ENCODE data around the gene YAP1.

The YAP1 gene

DNA sequence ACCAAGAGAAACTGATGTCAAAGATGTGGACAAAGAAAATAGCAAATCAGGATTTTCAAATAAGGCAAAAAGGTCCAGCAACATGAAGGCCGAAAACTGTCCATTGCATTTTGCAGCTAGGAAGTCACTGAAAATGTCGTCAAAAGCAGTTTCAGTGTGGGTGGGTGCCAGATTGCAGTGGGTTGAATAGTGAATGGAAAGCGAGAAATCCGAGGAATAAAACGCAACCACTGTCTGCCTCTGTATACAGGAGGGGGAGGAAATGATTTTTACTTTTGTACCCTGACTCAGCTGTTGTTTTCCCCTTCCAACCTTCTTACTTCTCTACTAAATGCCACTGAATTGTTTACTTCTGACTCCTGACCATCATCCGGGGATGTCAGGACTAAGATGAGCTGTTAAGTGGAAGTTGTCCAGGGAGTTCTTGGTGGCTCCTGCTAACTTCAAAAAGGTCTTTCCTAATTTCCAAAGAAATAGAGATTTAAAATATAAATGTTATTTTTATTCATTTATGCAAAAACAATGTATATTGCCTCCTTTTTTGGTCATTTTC lies 142.2 kb downstream of the YAP1 start:
- no peak overlapping the region for H3K18ac ChIP-seq (ENCODE audit: low read length)
- no CpG with 5 or more reads among the region's 6 CpGs for WGBS, 2 donors (ENCODE audit: extremely low coverage in 2 of 2, insufficient read length in 2 of 2, insufficient replicate concordance in 1 of 2)
- H3K14ac ChIP-seq (ENCODE audit: low read length), result no peak overlapping the region
- no peak overlapping the region for H2BK15ac ChIP-seq (ENCODE audit: low read length)
- H2BK12ac ChIP-seq (ENCODE audit: low read length), result no peak overlapping the region
- H3K27ac ChIP-seq (replicated peaks; ENCODE audit: low read length), result no peak overlapping the region
- no peak overlapping the region for H2AFZ ChIP-seq (ENCODE audit: low read length)
- H3K23ac ChIP-seq (ENCODE audit: low read depth, low read length, poor library complexity), result no peak overlapping the region
- H3K4me3 ChIP-seq (ENCODE audit: low read length in 2 of 2), result no peak overlapping the region
- no peaks in the 10 kb centered on the region for H3K36me3 ChIP-seq (replicated peaks in 1 of 2; ENCODE audit: control insufficient read depth in 2 of 2, insufficient read depth in 2 of 2, low read length in 2 of 2)
- H3K9ac ChIP-seq (ENCODE audit: low read depth, low read length, poor library complexity), result no peak overlapping the region
- peaks cover 0 to 2% of the 10 kb centered on the region in 2 donors for H3K4me1 ChIP-seq (ENCODE audit: control insufficient read depth in 2 of 2, insufficient read depth in 1 of 2, low read depth in 1 of 2, low read length in 2 of 2)
- no peak overlapping the region for H2AK5ac ChIP-seq (ENCODE audit: low read depth, low read length)
- no peak overlapping the region for H3K4ac ChIP-seq (ENCODE audit: low read length)
- H3K4me2 ChIP-seq (ENCODE audit: insufficient read depth, low read length, poor library complexity, severe bottlenecking), result no peak overlapping the region
- no peak overlapping the region for H2BK5ac ChIP-seq (ENCODE audit: low read length)
- H3K79me1 ChIP-seq (ENCODE audit: low read depth, low read length), result no peaks in the 10 kb centered on the region
- no peaks in the 10 kb centered on the region for H3K27me3 ChIP-seq (ENCODE audit: control insufficient read depth in 3 of 3, insufficient read depth in 3 of 3, low read depth in 1 of 3, low read length in 3 of 3)
- no peak overlapping the region for H4K8ac ChIP-seq (ENCODE audit: low read depth, low read length)
- no peak overlapping the region for H4K91ac ChIP-seq (ENCODE audit: low read depth, low read length, poor library complexity)
- DNase-seq (ENCODE audit: low spot score), result no peak
- no peaks in the 10 kb centered on the region for H3K9me3 ChIP-seq (replicated peaks in 1 of 2; ENCODE audit: control insufficient read depth in 2 of 2, insufficient read depth in 1 of 2, low read depth in 1 of 2, low read length in 2 of 2)
- no peak overlapping the region for H2BK120ac ChIP-seq (ENCODE audit: low read depth, low read length)

DNA sequence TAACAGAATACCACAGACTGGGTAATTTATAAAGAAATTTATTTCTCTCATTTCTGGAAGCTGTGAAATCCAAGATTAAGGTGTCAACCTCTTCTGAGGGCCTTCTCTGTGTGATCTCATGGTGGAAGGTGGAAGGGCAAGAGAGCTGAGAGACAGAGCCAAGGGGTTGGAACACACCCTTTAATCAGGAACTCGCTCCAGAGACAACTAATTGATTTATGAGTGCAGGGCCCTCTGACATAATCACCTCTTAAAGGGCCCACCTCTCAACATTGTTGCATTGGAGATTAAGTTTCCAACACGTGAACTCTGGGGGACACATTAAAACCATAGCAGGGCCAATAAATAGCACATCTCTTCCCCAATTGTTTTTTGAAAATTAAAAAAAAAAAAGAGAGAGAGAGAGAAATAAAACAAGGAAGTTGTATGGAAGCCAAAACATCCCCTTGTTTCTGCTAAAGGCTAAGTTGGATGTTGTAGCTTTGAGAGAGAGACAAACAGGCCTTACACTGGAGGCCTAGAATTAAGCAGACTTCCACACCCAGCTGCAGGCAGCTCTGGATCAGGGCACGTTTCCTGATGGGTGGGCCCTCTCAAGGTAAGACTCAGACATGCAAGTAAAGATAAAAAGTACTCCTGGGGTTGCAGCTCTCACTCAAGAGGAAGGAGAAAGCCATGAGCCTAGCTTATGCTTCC lies 142.9 kb downstream of the YAP1 start:
- Histone ChIP-seq H3K4me2 (ENCODE audit: insufficient read depth, low read length, poor library complexity, severe bottlenecking) (no peak overlapping the region), H3K79me1 (ENCODE audit: low read depth, low read length) (no peaks in the 10 kb centered on the region), H2BK120ac (ENCODE audit: low read depth, low read length) (no peak overlapping the region), H2BK5ac (ENCODE audit: low read length) (no peak overlapping the region), H3K9me3 (replicated peaks in 1 of 2; ENCODE audit: control insufficient read depth in 2 of 2, insufficient read depth in 1 of 2, low read depth in 1 of 2, low read length in 2 of 2) (no peaks in the 10 kb centered on the region), H3K36me3 (replicated peaks in 1 of 2; ENCODE audit: control insufficient read depth in 2 of 2, insufficient read depth in 2 of 2, low read length in 2 of 2) (no peaks in the 10 kb centered on the region), H3K23ac (ENCODE audit: low read depth, low read length, poor library complexity) (no peak overlapping the region), H3K4me1 (ENCODE audit: control insufficient read depth in 2 of 2, insufficient read depth in 1 of 2, low read depth in 1 of 2, low read length in 2 of 2) (peaks cover 0 to 2% of the 10 kb centered on the region in 2 donors), H3K27me3 (ENCODE audit: control insufficient read depth in 3 of 3, insufficient read depth in 3 of 3, low read depth in 1 of 3, low read length in 3 of 3) (no peaks in the 10 kb centered on the region), H3K4ac (ENCODE audit: low read length) (no peak overlapping the region), H4K8ac (ENCODE audit: low read depth, low read length) (no peak overlapping the region), H2AFZ (ENCODE audit: low read length) (no peak overlapping the region), H3K18ac (ENCODE audit: low read length) (peak overlapping the region; percentile 38), H2BK12ac (ENCODE audit: low read length) (no peak overlapping the region), H3K27ac (replicated peaks; ENCODE audit: low read length) (no peak overlapping the region), H2AK5ac (ENCODE audit: low read depth, low read length) (no peak overlapping the region), H2BK15ac (ENCODE audit: low read length) (no peak overlapping the region), H3K9ac (ENCODE audit: low read depth, low read length, poor library complexity) (no peak overlapping the region), H4K91ac (ENCODE audit: low read depth, low read length, poor library complexity) (no peak overlapping the region), H3K4me3 (ENCODE audit: low read length in 2 of 2) (no peak overlapping the region), H3K14ac (ENCODE audit: low read length) (no peak overlapping the region)
- DNase-seq (ENCODE audit: low spot score), result no peak
- no CpG with 5 or more reads among the region's 3 CpGs for WGBS, 2 donors (ENCODE audit: extremely low coverage in 2 of 2, insufficient read length in 2 of 2, insufficient replicate concordance in 1 of 2)

- Histone ChIP-seq H3K36me3 (replicated peaks in 1 of 2; ENCODE audit: control insufficient read depth in 2 of 2, insufficient read depth in 2 of 2, low read length in 2 of 2) (no peaks in the 10 kb centered on the region), H2BK15ac (ENCODE audit: low read length) (no peak overlapping the region), H3K4me3 (ENCODE audit: low read length in 2 of 2) (no peak overlapping the region), H2AFZ (ENCODE audit: low read length) (no peak overlapping the region), H3K4me2 (ENCODE audit: insufficient read depth, low read length, poor library complexity, severe bottlenecking) (no peak overlapping the region), H3K4ac (ENCODE audit: low read length) (no peak overlapping the region), H3K14ac (ENCODE audit: low read length) (no peak overlapping the region), H3K4me1 (ENCODE audit: control insufficient read depth in 2 of 2, insufficient read depth in 1 of 2, low read depth in 1 of 2, low read length in 2 of 2) (peaks cover 0 to 2% of the 10 kb centered on the region in 2 donors), H2BK120ac (ENCODE audit: low read depth, low read length) (no peak overlapping the region), H2BK5ac (ENCODE audit: low read length) (no peak overlapping the region), H3K23ac (ENCODE audit: low read depth, low read length, poor library complexity) (no peak overlapping the region), H3K79me1 (ENCODE audit: low read depth, low read length) (no peaks in the 10 kb centered on the region), H4K8ac (ENCODE audit: low read depth, low read length) (no peak overlapping the region), H3K18ac (ENCODE audit: low read length) (no peak overlapping the region), H2BK12ac (ENCODE audit: low read length) (no peak overlapping the region), H2AK5ac (ENCODE audit: low read depth, low read length) (no peak overlapping the region), H3K9me3 (replicated peaks in 1 of 2; ENCODE audit: control insufficient read depth in 2 of 2, insufficient read depth in 1 of 2, low read depth in 1 of 2, low read length in 2 of 2) (no peaks in the 10 kb centered on the region), H3K27me3 (ENCODE audit: control insufficient read depth in 3 of 3, insufficient read depth in 3 of 3, low read depth in 1 of 3, low read length in 3 of 3) (no peaks in the 10 kb centered on the region), H3K27ac (replicated peaks; ENCODE audit: low read length) (no peak overlapping the region), H4K91ac (ENCODE audit: low read depth, low read length, poor library complexity) (no peak overlapping the region), H3K9ac (ENCODE audit: low read depth, low read length, poor library complexity) (no peak overlapping the region)
- WGBS, 2 donors (ENCODE audit: extremely low coverage in 2 of 2, insufficient read length in 2 of 2, insufficient replicate concordance in 1 of 2), result no CpG with 5 or more reads among the region's 5 CpGs
- no peak for DNase-seq (ENCODE audit: low spot score)
Observed at GRCh38 chr11:102254047-102254446, 143.8 kb downstream of the YAP1 start.

DNA sequence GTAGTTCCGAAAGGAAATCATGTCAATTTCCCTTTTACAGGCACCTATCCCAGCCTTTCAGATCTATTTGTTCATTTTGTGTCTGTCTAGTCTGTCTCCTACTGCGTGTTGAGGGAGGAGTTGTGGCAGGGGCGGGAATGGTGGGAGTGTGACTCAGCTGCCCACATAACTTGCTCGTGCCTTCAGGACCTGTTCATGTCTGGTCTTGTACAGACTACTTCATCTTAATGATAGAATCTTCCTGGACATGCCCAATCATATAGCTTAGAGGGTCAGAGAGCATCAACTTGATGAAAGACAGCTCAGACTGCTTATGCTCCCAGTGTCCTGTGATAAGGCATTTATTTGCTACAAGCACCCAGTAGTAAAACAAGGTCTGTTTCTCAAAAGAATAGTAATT lies 146.0 kb downstream of the YAP1 start:
- Histone ChIP-seq H4K91ac (ENCODE audit: low read depth, low read length, poor library complexity) (no peak overlapping the region), H3K4me1 (ENCODE audit: control insufficient read depth in 2 of 2, insufficient read depth in 1 of 2, low read depth in 1 of 2, low read length in 2 of 2) (peaks cover 0 to 2% of the 10 kb centered on the region in 2 donors), H2BK12ac (ENCODE audit: low read length) (no peak overlapping the region), H3K4me3 (ENCODE audit: low read length in 2 of 2) (no peak overlapping the region), H3K9me3 (replicated peaks in 1 of 2; ENCODE audit: control insufficient read depth in 2 of 2, insufficient read depth in 1 of 2, low read depth in 1 of 2, low read length in 2 of 2) (no peaks in the 10 kb centered on the region), H2AFZ (ENCODE audit: low read length) (no peak overlapping the region), H2AK5ac (ENCODE audit: low read depth, low read length) (no peak overlapping the region), H3K18ac (ENCODE audit: low read length) (no peak overlapping the region), H2BK15ac (ENCODE audit: low read length) (no peak overlapping the region), H2BK5ac (ENCODE audit: low read length) (no peak overlapping the region), H3K14ac (ENCODE audit: low read length) (no peak overlapping the region), H3K23ac (ENCODE audit: low read depth, low read length, poor library complexity) (no peak overlapping the region), H3K9ac (ENCODE audit: low read depth, low read length, poor library complexity) (no peak overlapping the region), H4K8ac (ENCODE audit: low read depth, low read length) (no peak overlapping the region), H3K79me1 (ENCODE audit: low read depth, low read length) (no peaks in the 10 kb centered on the region), H3K36me3 (replicated peaks in 1 of 2; ENCODE audit: control insufficient read depth in 2 of 2, insufficient read depth in 2 of 2, low read length in 2 of 2) (no peaks in the 10 kb centered on the region), H3K27me3 (ENCODE audit: control insufficient read depth in 3 of 3, insufficient read depth in 3 of 3, low read depth in 1 of 3, low read length in 3 of 3) (no peaks in the 10 kb centered on the region), H3K4ac (ENCODE audit: low read length) (no peak overlapping the region), H3K4me2 (ENCODE audit: insufficient read depth, low read length, poor library complexity, severe bottlenecking) (no peak overlapping the region), H3K27ac (replicated peaks; ENCODE audit: low read length) (no peak overlapping the region), H2BK120ac (ENCODE audit: low read depth, low read length) (no peak overlapping the region)
- DNase-seq (ENCODE audit: low spot score), result no peak
- no CpG with 5 or more reads among the region's 4 CpGs for WGBS, 2 donors (ENCODE audit: extremely low coverage in 2 of 2, insufficient read length in 2 of 2, insufficient replicate concordance in 1 of 2)
